ES-I3 (cell line): ENCODE results near the gene B4GAT1.
"Not testable (repeated sequence)": the region's sequence is repeated elsewhere in the genome, so short reads cannot be mapped to it uniquely, and the experiment has no call there.

ENCODE experiments used
- H3K36me3 ChIP-seq: 2 replicates; pipeline ENCODE4 v1.6.1; 2013; ENCODE audit warnings: mild to moderate bottlenecking, low read length, control low read depth, moderate library complexity; ENCODE audit not compliant: insufficient read depth
- H3K4me1 ChIP-seq: 2 replicates; pipeline ENCODE4 v1.6.1; 2013; ENCODE audit warnings: mild to moderate bottlenecking, control low read depth, low read length; ENCODE audit not compliant: insufficient read depth
- H3K9ac ChIP-seq: 2 replicates; pipeline ENCODE4 v1.6.1; 2013; ENCODE audit warnings: low read depth, mild to moderate bottlenecking, low read length, moderate library complexity
- H3K9me3 ChIP-seq: 2 replicates; pipeline ENCODE4 v1.6.1; 2013; ENCODE audit warnings: mild to moderate bottlenecking, low read length, moderate library complexity; ENCODE audit not compliant: control insufficient read depth, insufficient read depth

Gene B4GAT1

GRCh38 chr11:66367561-66368312 lies 20.3 kb upstream of the B4GAT1 start:
- H3K9ac ChIP-seq = no peak overlapping the region
- H3K9me3 ChIP-seq = no peaks in the 10 kb centered on the region
- peaks cover 9% of the 10 kb centered on the region; the same call in 1 of the 2 replicates for H3K4me1 ChIP-seq
- H3K36me3 ChIP-seq = 0 out of 2 replicates have a peak, but pooled peaks cover 9% of the 10 kb centered on the region

GRCh38 chr11:66366844-66367477 lies 19.5 kb upstream of the B4GAT1 start:
- Histone ChIP-seq H3K9ac (no peak overlapping the region), H3K36me3 (0 out of 2 replicates have a peak, but pooled peaks cover 17% of the 10 kb centered on the region), H3K4me1 (peaks cover 9% of the 10 kb centered on the region; the same call in 1 of the 2 replicates), H3K9me3 (no peaks in the 10 kb centered on the region)

- H3K9me3 ChIP-seq = no peaks in the 10 kb centered on the region
- H3K36me3 ChIP-seq = 0 out of 2 replicates have a peak, but pooled peaks cover 17% of the 10 kb centered on the region
- H3K4me1 ChIP-seq = peaks cover 9% of the 10 kb centered on the region; the same call in 1 of the 2 replicates
Measured at GRCh38 chr11:66365711-66366619, 18.5 kb upstream of the B4GAT1 start.

GRCh38 chr11:66365166-66365565 lies 17.7 kb upstream of the B4GAT1 start:
- no peaks in the 10 kb centered on the region for H3K9me3 ChIP-seq

More at GRCh38 chr11:66365711-66366619, 18.5 kb upstream of the B4GAT1 start:
- no peak overlapping the region for H3K9ac ChIP-seq

GRCh38 chr11:66363805-66364535 lies 16.5 kb upstream of the B4GAT1 start:
- Histone ChIP-seq H3K4me1 (no peaks in the 10 kb centered on the region), H3K9ac (no peak overlapping the region), H3K36me3 (0 out of 2 replicates have a peak, but pooled peaks cover 17% of the 10 kb centered on the region), H3K9me3 (no peaks in the 10 kb centered on the region)

More at GRCh38 chr11:66365166-66365565, 17.7 kb upstream of the B4GAT1 start:
- 0 out of 2 replicates have a peak, but pooled peaks cover 17% of the 10 kb centered on the region for H3K36me3 ChIP-seq
- peaks cover 8% of the 10 kb centered on the region; the same call in 1 of the 2 replicates for H3K4me1 ChIP-seq
- H3K9ac ChIP-seq = no peak overlapping the region

GRCh38 chr11:66363187-66363601 lies 15.8 kb upstream of the B4GAT1 start:
- Histone ChIP-seq H3K4me1 (no peaks in the 10 kb centered on the region), H3K9me3 (no peaks in the 10 kb centered on the region), H3K36me3 (0 out of 2 replicates have a peak, but pooled peaks cover 17% of the 10 kb centered on the region), H3K9ac (no peak overlapping the region)

- no peaks in the 10 kb centered on the region for H3K9me3 ChIP-seq
- no peaks in the 10 kb centered on the region for H3K4me1 ChIP-seq
- 0 out of 2 replicates have a peak, but pooled peaks cover 16% of the 10 kb centered on the region for H3K36me3 ChIP-seq
- no peak overlapping the region for H3K9ac ChIP-seq
Measured at GRCh38 chr11:66362481-66363147, 15.2 kb upstream of the B4GAT1 start.

GRCh38 chr11:66361502-66361941 lies 14.1 kb upstream of the B4GAT1 start:
- Histone ChIP-seq H3K9ac (no peak overlapping the region), H3K36me3 (0 out of 2 replicates have a peak, but pooled peaks cover 9% of the 10 kb centered on the region)

GRCh38 chr11:66360406-66361073 lies 13.1 kb upstream of the B4GAT1 start:
- H3K4me1 ChIP-seq = no peaks in the 10 kb centered on the region
- H3K9me3 ChIP-seq = no peaks in the 10 kb centered on the region
- 0 out of 2 replicates have a peak, but pooled peaks cover 9% of the 10 kb centered on the region for H3K36me3 ChIP-seq
- H3K9ac ChIP-seq = no peak overlapping the region

More at GRCh38 chr11:66361502-66361941, 14.1 kb upstream of the B4GAT1 start:
- Histone ChIP-seq H3K4me1 (no peaks in the 10 kb centered on the region), H3K9me3 (no peaks in the 10 kb centered on the region)

- H3K4me1 ChIP-seq = no peaks in the 10 kb centered on the region
- H3K36me3 ChIP-seq = 0 out of 2 replicates have a peak, but pooled peaks cover 9% of the 10 kb centered on the region
- H3K9ac ChIP-seq = no peak overlapping the region
- no peaks in the 10 kb centered on the region for H3K9me3 ChIP-seq
Measured at GRCh38 chr11:66359662-66360087, 12.2 kb upstream of the B4GAT1 start.

- not testable (repeated sequence) for H3K4me1 ChIP-seq, H3K9ac ChIP-seq, H3K36me3 ChIP-seq, H3K9me3 ChIP-seq
Measured at GRCh38 chr11:66350560-66351235, 3.3 kb upstream of the B4GAT1 start.

GRCh38 chr11:66349084-66349386 lies 1.6 kb upstream of the B4GAT1 start:
- Histone ChIP-seq H3K4me1 (0 out of 2 replicates have a peak, but pooled peaks cover 2% of the 10 kb centered on the region), H3K9me3 (no peaks in the 10 kb centered on the region), H3K9ac (no peak overlapping the region), H3K36me3 (no peaks in the 10 kb centered on the region)
